Measurements from ENCODE around the gene HACD2. TPM values are rescaled to one million over a fixed set of nuclear protein-coding genes. Genes with fewer than 3 reads are reported as not detected.

The HACD2 gene
- total and polyA plus RNA-seq, 2 donors: 15.0 to 38.3 TPM

DNA sequence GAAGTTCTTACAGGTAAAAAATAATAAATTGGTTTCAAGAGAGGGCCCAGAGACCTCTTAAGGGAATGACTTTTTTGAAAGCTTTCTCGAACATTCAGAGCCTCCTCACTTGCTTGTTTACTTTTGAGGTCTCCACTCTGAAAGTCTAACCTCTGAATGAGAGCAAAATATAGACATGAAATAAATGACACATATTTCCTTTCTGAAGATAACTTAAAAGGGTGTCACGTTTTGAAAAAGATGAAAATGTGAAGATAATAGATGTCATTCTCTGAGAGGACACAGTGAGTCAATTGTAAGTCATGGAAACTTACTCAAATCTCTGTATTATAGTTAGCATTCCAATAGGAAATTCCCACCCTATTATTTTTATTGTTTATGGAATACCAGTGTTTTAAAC, 44.6 kb downstream of the HACD2 start:
- Histone ChIP-seq H3K36me3 (ENCODE audit: insufficient read depth) (peaks cover 2% of the 10 kb centered on the region), H3K4me3 (ENCODE audit: low read depth, low read length) (no peak overlapping the region), H3K4me1 (ENCODE audit: insufficient read depth) (no peaks in the 10 kb centered on the region), H3K27ac (ENCODE audit: low read depth) (no peak overlapping the region)
- DNase-seq (ENCODE audit: extremely low spot score): no peak
- WGBS: 78% methylated on average over 2 of the region's 2 CpGs

DNA sequence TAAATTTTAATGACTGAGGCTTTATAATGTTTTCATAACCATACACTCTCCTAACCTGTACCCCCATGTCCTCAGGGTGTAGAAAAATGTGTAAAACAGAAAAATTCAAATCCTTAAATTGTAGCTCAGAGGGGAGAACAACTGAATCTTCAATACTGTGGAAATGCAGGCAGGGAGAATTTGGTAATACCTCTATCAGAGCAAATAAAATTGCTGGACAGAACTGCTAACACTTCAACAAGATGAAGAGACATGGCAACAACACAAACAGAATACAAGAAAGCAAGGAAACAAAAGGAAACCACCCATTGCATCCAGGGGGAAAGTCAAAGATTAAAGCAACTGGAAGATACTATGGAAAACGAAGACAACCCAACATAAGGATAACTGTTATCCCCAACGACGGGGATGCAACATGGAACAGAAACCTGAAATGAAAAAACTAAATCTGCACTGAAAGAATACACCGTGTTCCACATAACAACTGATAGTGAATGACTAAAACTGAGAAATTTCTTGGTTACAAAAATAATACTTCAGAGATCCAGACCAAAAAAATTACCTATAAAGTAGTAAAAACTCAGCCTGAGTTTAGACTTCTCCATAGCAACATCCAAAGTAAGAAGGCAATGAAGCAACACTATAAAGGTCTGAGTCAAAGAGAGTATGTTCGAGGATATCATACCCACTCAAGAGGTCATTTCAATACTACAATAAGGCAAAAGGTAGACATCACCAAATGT, 48.5 kb downstream of the HACD2 start:
- Histone ChIP-seq H3K4me3 (ENCODE audit: low read depth, low read length) (no peak overlapping the region), H3K4me1 (ENCODE audit: insufficient read depth) (no peaks in the 10 kb centered on the region), H3K36me3 (ENCODE audit: insufficient read depth) (peaks cover 2% of the 10 kb centered on the region), H3K27ac (ENCODE audit: low read depth) (no peak overlapping the region)
- 94% methylated on average over 5 of the region's 5 CpGs for WGBS
- no peak for DNase-seq (ENCODE audit: extremely low spot score)

GRCh38 chr3:123535580-123535979, 49.3 kb downstream of the HACD2 start:
- Histone ChIP-seq H3K4me1 (ENCODE audit: insufficient read depth) (no peaks in the 10 kb centered on the region), H3K4me3 (ENCODE audit: low read depth, low read length) (no peak overlapping the region), H3K27ac (ENCODE audit: low read depth) (no peak overlapping the region), H3K36me3 (ENCODE audit: insufficient read depth) (peaks cover 2% of the 10 kb centered on the region)
- WGBS: 91% methylated on average over 1 of the region's 1 CpG
- DNase-seq (ENCODE audit: extremely low spot score): no peak

GRCh38 chr3:123534264-123534663, 50.6 kb downstream of the HACD2 start:
- no peak overlapping the region for H3K27ac ChIP-seq (ENCODE audit: low read depth)
- no peaks in the 10 kb centered on the region for H3K36me3 ChIP-seq (ENCODE audit: insufficient read depth)
- DNase-seq (ENCODE audit: extremely low spot score): no peak
- no peak overlapping the region for H3K4me3 ChIP-seq (ENCODE audit: low read depth, low read length)
- WGBS: 77% methylated on average over 4 of the region's 4 CpGs
- H3K4me1 ChIP-seq (ENCODE audit: insufficient read depth): no peaks in the 10 kb centered on the region

- no peak for DNase-seq (ENCODE audit: extremely low spot score)
- Histone ChIP-seq H3K27ac (ENCODE audit: low read depth) (no peak overlapping the region), H3K4me1 (ENCODE audit: insufficient read depth) (no peaks in the 10 kb centered on the region), H3K4me3 (ENCODE audit: low read depth, low read length) (no peak overlapping the region), H3K36me3 (ENCODE audit: insufficient read depth) (no peaks in the 10 kb centered on the region)
- WGBS: 81% methylated on average over 2 of the region's 2 CpGs
Measured at GRCh38 chr3:123533554-123534159, 51.2 kb downstream of the HACD2 start.

DNA sequence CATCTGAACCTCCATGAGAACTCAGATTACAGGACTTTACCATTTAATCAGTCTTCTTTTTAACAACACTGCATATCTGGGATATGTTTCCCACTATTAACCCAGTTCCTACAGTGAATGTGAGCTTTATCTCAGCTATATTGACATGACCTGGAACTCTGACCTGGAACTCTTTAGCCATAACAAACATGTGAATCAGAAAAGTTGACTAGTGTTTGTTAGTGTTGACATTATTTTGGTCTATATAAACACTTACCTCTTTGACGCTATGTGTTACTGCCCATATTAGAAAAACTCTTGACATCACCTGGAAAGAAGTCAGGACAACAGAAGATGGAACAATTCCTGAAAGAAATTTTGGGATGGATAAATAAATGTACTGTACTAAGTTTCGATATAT, 56.7 kb downstream of the HACD2 start:
- H3K4me1 ChIP-seq (ENCODE audit: insufficient read depth): no peaks in the 10 kb centered on the region
- no peak for DNase-seq (ENCODE audit: extremely low spot score)
- H3K27ac ChIP-seq (ENCODE audit: low read depth): no peak overlapping the region
- WGBS: 96% methylated on average over 2 of the region's 2 CpGs
- no peak overlapping the region for H3K4me3 ChIP-seq (ENCODE audit: low read depth, low read length)
- H3K36me3 ChIP-seq (ENCODE audit: insufficient read depth): peaks cover 3% of the 10 kb centered on the region

DNA sequence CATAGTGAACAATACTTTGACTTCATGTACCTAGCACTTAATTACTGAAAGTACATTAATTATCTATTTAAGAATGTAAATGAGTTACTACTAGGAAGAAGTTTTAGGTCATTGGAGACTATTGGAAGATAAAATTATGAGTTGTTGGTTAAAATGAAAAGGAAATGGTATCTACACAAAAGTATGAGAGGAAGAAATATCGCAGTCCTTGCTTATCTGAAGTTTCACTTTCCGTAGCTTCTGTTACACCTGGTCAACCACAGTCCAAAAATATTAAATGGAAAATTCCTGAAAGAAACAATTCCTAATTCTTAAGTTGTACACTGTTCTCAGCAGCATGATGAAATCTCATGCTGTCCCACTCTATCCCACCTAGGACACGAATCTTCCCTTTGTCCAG, 57.8 kb downstream of the HACD2 start:
- no peak for DNase-seq (ENCODE audit: extremely low spot score)
- WGBS: 93% methylated on average over 3 of the region's 3 CpGs
- Histone ChIP-seq H3K27ac (ENCODE audit: low read depth) (no peak overlapping the region), H3K36me3 (ENCODE audit: insufficient read depth) (peaks cover 3% of the 10 kb centered on the region), H3K4me1 (ENCODE audit: insufficient read depth) (no peaks in the 10 kb centered on the region), H3K4me3 (ENCODE audit: low read depth, low read length) (no peak overlapping the region)

DNA sequence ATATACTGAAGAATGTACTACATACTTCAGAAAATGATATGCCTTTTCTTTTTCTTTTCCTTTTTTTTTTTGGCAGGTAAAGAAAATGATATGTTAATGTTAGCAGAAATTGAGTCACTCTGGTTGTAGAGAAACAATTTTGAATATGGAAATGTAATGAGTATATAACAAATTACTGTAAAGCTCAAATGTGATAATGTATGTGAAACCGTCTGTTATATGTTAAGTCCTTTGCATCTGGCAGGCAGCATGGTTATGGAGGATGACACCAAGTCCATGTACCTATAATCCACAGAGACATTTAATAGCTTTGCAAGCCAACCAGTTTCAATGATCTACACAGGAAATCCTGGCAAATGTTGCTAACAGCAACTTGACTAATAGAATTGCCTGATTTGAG, 58.4 kb downstream of the HACD2 start:
- Histone ChIP-seq H3K36me3 (ENCODE audit: insufficient read depth) (peaks cover 3% of the 10 kb centered on the region), H3K27ac (ENCODE audit: low read depth) (no peak overlapping the region), H3K4me1 (ENCODE audit: insufficient read depth) (no peaks in the 10 kb centered on the region), H3K4me3 (ENCODE audit: low read depth, low read length) (no peak overlapping the region)
- DNase-seq (ENCODE audit: extremely low spot score): no peak
- 100% methylated on average over 1 of the region's 1 CpG for WGBS

DNA sequence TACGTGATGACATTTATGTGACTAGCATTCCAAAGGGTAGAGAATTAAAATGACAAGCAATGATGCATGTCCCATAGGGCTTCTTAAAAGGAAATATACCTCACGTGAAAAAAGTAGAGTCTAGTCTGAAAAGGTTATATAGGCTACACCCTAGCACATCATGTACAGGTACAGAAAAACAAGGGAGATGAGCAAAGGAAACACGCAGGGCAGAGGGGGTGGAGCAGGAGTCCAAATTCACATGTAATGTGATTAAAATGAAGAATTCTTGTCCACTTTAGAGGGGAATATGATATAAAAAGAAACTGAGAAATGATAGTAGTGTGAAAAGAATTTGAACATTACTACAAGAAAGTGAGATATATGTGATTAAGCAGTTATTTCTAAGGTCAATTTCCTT, 59.4 kb downstream of the HACD2 start:
- 92% methylated on average over 3 of the region's 3 CpGs for WGBS
- DNase-seq (ENCODE audit: extremely low spot score): no peak
- Histone ChIP-seq H3K36me3 (ENCODE audit: insufficient read depth) (peaks cover 3% of the 10 kb centered on the region), H3K4me3 (ENCODE audit: low read depth, low read length) (no peak overlapping the region), H3K27ac (ENCODE audit: low read depth) (no peak overlapping the region), H3K4me1 (ENCODE audit: insufficient read depth) (no peaks in the 10 kb centered on the region)

DNA sequence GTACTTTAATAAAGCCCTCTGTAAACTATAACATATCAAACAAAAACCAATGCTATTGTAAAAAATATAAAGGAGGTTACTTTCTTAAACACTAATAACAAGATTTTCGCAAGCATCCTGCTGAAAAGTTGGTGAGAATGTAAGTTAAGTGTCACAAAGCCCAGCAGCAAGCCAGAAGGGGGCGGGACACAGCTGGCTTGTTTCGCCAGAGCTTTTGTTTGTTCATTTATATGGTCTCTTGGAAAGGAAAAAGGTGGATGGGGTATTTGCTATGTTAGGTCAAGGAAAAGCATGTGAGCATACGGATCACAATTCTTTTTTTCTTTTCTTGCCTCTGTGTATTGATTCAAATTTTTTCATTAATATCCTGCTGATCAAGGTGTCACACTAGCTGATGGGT, 59.9 kb downstream of the HACD2 start:
- Histone ChIP-seq H3K4me1 (ENCODE audit: insufficient read depth) (no peaks in the 10 kb centered on the region), H3K4me3 (ENCODE audit: low read depth, low read length) (no peak overlapping the region), H3K27ac (ENCODE audit: low read depth) (no peak overlapping the region), H3K36me3 (ENCODE audit: insufficient read depth) (peaks cover 3% of the 10 kb centered on the region)
- WGBS: 77% methylated on average over 4 of the region's 4 CpGs
- no peak for DNase-seq (ENCODE audit: extremely low spot score)

GRCh38 chr3:123523023-123523412, 61.8 kb downstream of the HACD2 start:
- DNase-seq (ENCODE audit: extremely low spot score): no peak
- no peak overlapping the region for H3K4me3 ChIP-seq (ENCODE audit: low read depth, low read length)
- H3K36me3 ChIP-seq (ENCODE audit: insufficient read depth): peaks cover 2% of the 10 kb centered on the region
- H3K27ac ChIP-seq (ENCODE audit: low read depth): no peak overlapping the region
- 79% methylated on average over 11 of the region's 11 CpGs for WGBS
- H3K4me1 ChIP-seq (ENCODE audit: insufficient read depth): no peaks in the 10 kb centered on the region

- Histone ChIP-seq H3K4me3 (ENCODE audit: low read depth, low read length) (no peak overlapping the region), H3K27ac (ENCODE audit: low read depth) (no peak overlapping the region), H3K4me1 (ENCODE audit: insufficient read depth) (no peaks in the 10 kb centered on the region), H3K36me3 (ENCODE audit: insufficient read depth) (no peaks in the 10 kb centered on the region)
- 89% methylated on average over 4 of the region's 4 CpGs for WGBS
- DNase-seq (ENCODE audit: extremely low spot score): no peak
Measured at GRCh38 chr3:123522320-123523022, 62.4 kb downstream of the HACD2 start.

DNA sequence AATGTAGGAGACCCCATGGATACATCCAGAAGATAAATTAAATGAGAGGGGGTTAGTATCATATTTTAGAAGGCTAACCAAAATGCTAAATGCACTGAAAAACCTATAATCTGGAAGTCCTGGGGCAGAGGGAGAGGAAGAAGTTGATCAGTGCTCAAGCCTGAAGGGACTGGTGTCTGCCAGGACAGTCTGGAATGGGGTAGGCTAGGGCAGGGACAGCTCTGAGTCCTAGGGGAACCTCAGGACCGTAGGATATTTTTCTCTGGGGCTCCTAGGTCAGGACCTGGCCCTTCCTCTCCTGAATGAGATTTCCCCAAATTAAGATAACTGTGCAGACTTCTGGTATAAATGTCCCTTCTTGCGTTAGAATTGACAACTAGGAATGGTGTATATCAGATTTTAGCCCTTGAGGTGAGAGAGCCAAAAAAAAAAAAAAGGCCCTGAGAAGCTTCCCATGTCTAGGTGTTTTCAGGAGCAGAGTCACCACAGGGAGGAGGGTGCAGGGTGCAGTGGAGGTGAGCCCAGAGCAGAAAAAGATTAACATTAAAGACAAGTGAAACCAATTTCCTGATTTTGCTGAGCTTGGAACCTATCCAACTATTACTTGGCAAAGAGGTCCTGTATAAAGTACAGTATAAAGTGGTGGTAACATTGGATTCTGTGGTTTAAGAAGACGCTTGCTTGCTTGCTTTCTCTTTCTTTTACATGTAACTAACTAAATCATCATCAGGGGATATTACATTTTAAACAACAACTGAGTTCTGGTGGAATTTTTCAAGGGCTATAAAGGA, 63.5 kb downstream of the HACD2 start:
- no peaks in the 10 kb centered on the region for H3K36me3 ChIP-seq (ENCODE audit: insufficient read depth)
- no peak overlapping the region for H3K27ac ChIP-seq (ENCODE audit: low read depth)
- 69% methylated on average over 3 of the region's 3 CpGs for WGBS
- no peak overlapping the region for H3K4me3 ChIP-seq (ENCODE audit: low read depth, low read length)
- DNase-seq (ENCODE audit: extremely low spot score): no peak
- no peaks in the 10 kb centered on the region for H3K4me1 ChIP-seq (ENCODE audit: insufficient read depth)

Data from urinary bladder (tissue), 4 donors.